ENCODE data around the gene NCOA7. TPM values are rescaled to one million over a fixed set of nuclear protein-coding genes. Genes with fewer than 3 reads are reported as not detected.

The NCOA7 gene
- total and polyA plus RNA-seq, 4 donors = 8.6 to 40.9 (median 17.6) TPM

GRCh38 chr6:125824946-125825771 is 34.4 kb downstream of the NCOA7 start:
- H3K27me3 ChIP-seq (ENCODE audit: control insufficient read depth in 4 of 4, insufficient read depth in 4 of 4, low read length in 3 of 4) = no peaks in the 10 kb centered on the region
- 93% methylated on average over 8 of the region's 8 CpGs for WGBS

More at GRCh38 chr6:125824946-125825771, 34.4 kb downstream of the NCOA7 start:
- Histone ChIP-seq H3K9ac (ENCODE audit: low read depth in 1 of 2, low read length in 2 of 2) (no peak overlapping the region), H3K36me3 (ENCODE audit: control insufficient read depth in 4 of 4, insufficient read depth in 3 of 4, low read depth in 1 of 4, low read length in 3 of 4) (no peaks in the 10 kb centered on the region), H3K27ac (ENCODE audit: low read depth in 1 of 2, low read length in 2 of 2) (no peak overlapping the region), H3K9me3 (ENCODE audit: control insufficient read depth in 4 of 4, low read length in 3 of 4) (no peaks in the 10 kb centered on the region), H3K4me3 (ENCODE audit: low read depth in 1 of 3, low read length in 3 of 3) (no peak overlapping the region), H3K4me1 (ENCODE audit: control insufficient read depth in 4 of 4, insufficient read depth in 4 of 4, low read length in 3 of 4) (peaks cover 4 to 25% (median 20%) of the 10 kb centered on the region in 4 donors)
- no peak for TF ChIP-seq FOXA2 (IDR thresholded peaks at IDR 0.05)
- TF ChIP-seq FOXA1 (IDR thresholded peaks at IDR 0.05) = no peak
- no peak for TF ChIP-seq RAD21 (IDR thresholded peaks at IDR 0.05)
- TF ChIP-seq, protein P1, sequence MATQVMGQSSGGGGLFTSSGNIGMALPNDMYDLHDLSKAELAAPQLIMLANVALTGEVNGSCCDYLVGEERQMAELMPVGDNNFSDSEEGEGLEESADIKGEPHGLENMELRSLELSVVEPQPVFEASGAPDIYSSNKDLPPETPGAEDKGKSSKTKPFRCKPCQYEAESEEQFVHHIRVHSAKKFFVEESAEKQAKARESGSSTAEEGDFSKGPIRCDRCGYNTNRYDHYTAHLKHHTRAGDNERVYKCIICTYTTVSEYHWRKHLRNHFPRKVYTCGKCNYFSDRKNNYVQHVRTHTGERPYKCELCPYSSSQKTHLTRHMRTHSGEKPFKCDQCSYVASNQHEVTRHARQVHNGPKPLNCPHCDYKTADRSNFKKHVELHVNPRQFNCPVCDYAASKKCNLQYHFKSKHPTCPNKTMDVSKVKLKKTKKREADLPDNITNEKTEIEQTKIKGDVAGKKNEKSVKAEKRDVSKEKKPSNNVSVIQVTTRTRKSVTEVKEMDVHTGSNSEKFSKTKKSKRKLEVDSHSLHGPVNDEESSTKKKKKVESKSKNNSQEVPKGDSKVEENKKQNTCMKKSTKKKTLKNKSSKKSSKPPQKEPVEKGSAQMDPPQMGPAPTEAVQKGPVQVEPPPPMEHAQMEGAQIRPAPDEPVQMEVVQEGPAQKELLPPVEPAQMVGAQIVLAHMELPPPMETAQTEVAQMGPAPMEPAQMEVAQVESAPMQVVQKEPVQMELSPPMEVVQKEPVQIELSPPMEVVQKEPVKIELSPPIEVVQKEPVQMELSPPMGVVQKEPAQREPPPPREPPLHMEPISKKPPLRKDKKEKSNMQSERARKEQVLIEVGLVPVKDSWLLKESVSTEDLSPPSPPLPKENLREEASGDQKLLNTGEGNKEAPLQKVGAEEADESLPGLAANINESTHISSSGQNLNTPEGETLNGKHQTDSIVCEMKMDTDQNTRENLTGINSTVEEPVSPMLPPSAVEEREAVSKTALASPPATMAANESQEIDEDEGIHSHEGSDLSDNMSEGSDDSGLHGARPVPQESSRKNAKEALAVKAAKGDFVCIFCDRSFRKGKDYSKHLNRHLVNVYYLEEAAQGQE (IDR thresholded peaks at IDR 0.05) = no peak
- TF ChIP-seq TAF1 (conservative IDR thresholded peaks at IDR 0.05) = no peak
- no peak for TF ChIP-seq ZBTB33 (IDR thresholded peaks at IDR 0.05)
- TF ChIP-seq HNF4A (conservative IDR thresholded peaks at IDR 0.05) = no peak
- no peak for TF ChIP-seq CTCF (IDR thresholded peaks at IDR 0.05; ENCODE audit: low read depth, low read length, missing input control)
- DNase-seq (ENCODE audit: low spot score) = no peak

Measured in liver (tissue), 9 donors.